Erythroblast (primary cell): ENCODE data around the gene MYO5C.
A peak's percentile ranks its signal among the peaks of the same experiment; 100 is the strongest.

Experiments
- DNase-seq, 2 experiments: peaks; one replicate each; lab custom pipeline; 2025; lab: John Stamatoyannopoulos, UW
- GATA1 ChIP-seq: IDR thresholded peaks from 2 replicates; pipeline ENCODE4 v1.6.1; 2011; ENCODE audit warnings: low read depth, mild to moderate bottlenecking, control low read depth, low read length, moderate library complexity
- POLR2A ChIP-seq: IDR thresholded peaks from 2 replicates; pipeline ENCODE4 v1.6.1; 2011; ENCODE audit warnings: mild to moderate bottlenecking, low read length

Gene MYO5C

GRCh38 chr15:52295421-52296001 lies at the start of gene MYO5C:
MYO5C (minus strand) TSS chr15:52295804; CDS start chr15:52295636, 168 bp downstream.
- TF ChIP-seq GATA1 (no peak), POLR2A (no peak)
- no peak for DNase-seq

GRCh38 chr15:52344592-52344991 lies 49.0 kb upstream of the MYO5C start:
- TF ChIP-seq GATA1 (no peak), POLR2A (no peak)
- DNase-seq = no peak

GRCh38 chr15:52343831-52344230 lies 48.2 kb upstream of the MYO5C start:
- no peak for DNase-seq
- TF ChIP-seq POLR2A = no peak
- no peak for TF ChIP-seq GATA1

GRCh38 chr15:52340093-52340492 lies 44.5 kb upstream of the MYO5C start:
- no peak for DNase-seq
- no peak for TF ChIP-seq POLR2A

- DNase-seq = no peak
- TF ChIP-seq GATA1 (no peak), POLR2A (no peak)
Observed at GRCh38 chr15:52338891-52339290, 43.3 kb upstream of the MYO5C start.

- no peak for DNase-seq
- TF ChIP-seq GATA1 (no peak), POLR2A (no peak)
Observed at GRCh38 chr15:52338058-52338457, 42.5 kb upstream of the MYO5C start.

GRCh38 chr15:52337198-52337853 lies 41.7 kb upstream of the MYO5C start:
- TF ChIP-seq POLR2A (no peak), GATA1 (no peak)
- DNase-seq = no peak

- TF ChIP-seq POLR2A = no peak
- TF ChIP-seq GATA1 = no peak
- no peak for DNase-seq
Observed at GRCh38 chr15:52336529-52336928, 40.9 kb upstream of the MYO5C start.

GRCh38 chr15:52334491-52335160 lies 39.0 kb upstream of the MYO5C start:
- DNase-seq = no peak
- TF ChIP-seq GATA1 (no peak), POLR2A (no peak)

GRCh38 chr15:52331490-52332240 lies 36.1 kb upstream of the MYO5C start:
- DNase-seq = peak in 1 of 2 experiments; percentile 23
- TF ChIP-seq GATA1 = no peak
- TF ChIP-seq POLR2A = no peak

GRCh38 chr15:52329987-52330386 lies 34.4 kb upstream of the MYO5C start:
- no peak for DNase-seq
- TF ChIP-seq GATA1 (no peak), POLR2A (no peak)

- DNase-seq = no peak
- TF ChIP-seq GATA1 (no peak), POLR2A (no peak)
Observed at GRCh38 chr15:52329150-52329549, 33.5 kb upstream of the MYO5C start.

GRCh38 chr15:52328680-52329079 lies 33.1 kb upstream of the MYO5C start:
- no peak for DNase-seq
- TF ChIP-seq GATA1 (no peak), POLR2A (no peak)

GRCh38 chr15:52326756-52327155 lies 31.2 kb upstream of the MYO5C start:
- DNase-seq = no peak
- TF ChIP-seq GATA1 (no peak), POLR2A (no peak)
